Uterus (tissue), 4 donors: ENCODE results near the gene WDR76. TPM values are rescaled to one million over a fixed set of nuclear protein-coding genes. Genes with fewer than 3 reads are reported as not detected.

ENCODE experiments used
- DNase-seq, 2 donors: peaks; one replicate each; pipeline ENCODE4 v3.0.0-alpha.2; 2019 to 2020
- H3K27ac ChIP-seq, 2 donors: fragments of 200-600 bp; sonication (generic); 1 replicate in 1 of 2; 2 replicates in 1 of 2; pipeline ENCODE4 v1.5.1; 2016 to 2018
- H3K27me3 ChIP-seq, 2 donors: fragments of 200-600 bp; sonication (generic); one replicate each; pipeline ENCODE4 v1.5.1; 2018 to 2019; ENCODE audit warnings: control low read depth in 1 of 2
- H3K36me3 ChIP-seq, 2 donors: fragments of 200-600 bp; sonication (generic); one replicate each; pipeline ENCODE4 v1.5.1; 2019; ENCODE audit warnings: control low read depth in 1 of 2
- H3K4me1 ChIP-seq, 2 donors: fragments of 200-600 bp; sonication (generic); one replicate each; pipeline ENCODE4 v1.5.1; 2018 to 2019; ENCODE audit warnings: control low read depth in 1 of 2
- H3K4me3 ChIP-seq, 2 donors: fragments of 200-600 bp; sonication (generic); 1 replicate in 1 of 2; 2 replicates in 1 of 2; pipeline ENCODE4 v1.5.1; 2018 to 2019; ENCODE audit warnings: mild to moderate bottlenecking in 1 of 2
- H3K9me3 ChIP-seq, 2 donors: fragments of 200-600 bp; sonication (generic); one replicate each; pipeline ENCODE4 v1.5.1; 2019; ENCODE audit warnings: control low read depth in 1 of 2
- POLR2A ChIP-seq, 2 donors: fragments of 450-650 bp; IDR thresholded peaks; one replicate each; pipeline ENCODE4 v1.6.1; 2016; ENCODE audit warnings: antibody characterized with exemption in 2 of 2, mild to moderate bottlenecking in 1 of 2, moderate library complexity in 1 of 2
- intact Hi-C: fragments of 100-400 bp; cut with DNase I; formaldehyde crosslinking; loops from one replicate; pipeline ENCODE4 v1.15.1; 2023; ENCODE audit warnings: low total_unique reads
- total RNA-seq, 4 donors: library from RNA; depleted of rRNA in 3 of 4; stranded (reverse); fragments of >200 nt in 3 of 4; gene quantifications; one replicate each; pipeline versions ENCODE4 v1.1.0 to v1.2.4, GENCODE V29; 2014 to 2023
- TF ChIP-seq, protein P1 (sequence below), 4 experiments: fragments of 200-600 bp in 2 of 4; fragments of 450-650 bp in 2 of 4; sonication (generic) in 2 of 4; IDR thresholded peaks; one replicate each; pipeline ENCODE4 v1.5.1; 2016 to 2019; ENCODE audit warnings: antibody characterized with exemption in 4 of 4, mild to moderate bottlenecking in 2 of 4, moderate library complexity in 1 of 4
- donor health status: DM: yes; HTN: yes; CAD: no.

Gene WDR76
- total RNA-seq, 4 donors from 2014 or later = 0.59 to 114 (median 13.0) TPM

DNA sequence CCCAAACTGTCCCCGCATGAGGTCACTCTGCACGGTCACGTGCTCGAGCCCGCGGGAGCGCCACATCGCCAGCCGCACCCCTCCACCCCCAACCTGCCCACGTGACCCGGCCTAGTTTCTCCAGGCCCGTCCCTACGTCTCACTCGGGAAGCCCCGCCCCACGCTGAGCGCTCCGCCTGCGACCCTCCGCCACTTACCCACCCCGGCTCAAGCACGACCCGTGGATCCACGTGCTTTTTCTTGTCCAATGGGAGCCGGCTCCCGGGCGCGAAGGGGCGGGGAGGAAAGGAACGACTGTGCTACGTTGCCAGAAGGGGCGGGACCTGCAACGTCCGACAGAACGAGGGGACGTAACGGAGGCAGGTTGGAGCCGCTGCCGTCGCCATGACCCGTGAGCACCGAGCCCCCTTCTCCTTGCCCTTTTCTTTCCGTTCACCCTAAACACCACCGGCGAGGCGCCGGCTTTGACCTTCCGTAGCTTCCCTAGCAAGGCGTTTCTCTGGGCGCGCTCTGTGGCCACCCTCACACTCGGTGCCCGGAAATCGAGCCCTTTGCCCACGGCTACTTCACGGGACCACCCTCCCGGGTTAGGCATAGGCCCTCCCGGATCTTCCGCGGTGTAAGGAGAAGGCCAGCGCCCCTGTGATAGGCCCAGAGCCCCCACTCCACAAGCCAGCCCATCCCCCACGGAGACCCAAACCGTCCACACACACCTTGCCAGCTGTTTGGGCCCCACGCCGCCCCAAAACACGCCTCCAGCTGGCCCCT lies 34.6 kb upstream of the WDR76 start, which contains the start of gene SERF2:
SERF2 (plus strand) TSS at position 328 of the 768 bp plus-strand sequence; CDS start at position 385, 57 bp downstream.
- H3K27ac ChIP-seq = peak within 1 kb of the TSS; percentile 97
- TF ChIP-seq POLR2A (IDR thresholded peaks at IDR 0.05) = peak; percentile 98 to 99
- TF ChIP-seq, protein P1, sequence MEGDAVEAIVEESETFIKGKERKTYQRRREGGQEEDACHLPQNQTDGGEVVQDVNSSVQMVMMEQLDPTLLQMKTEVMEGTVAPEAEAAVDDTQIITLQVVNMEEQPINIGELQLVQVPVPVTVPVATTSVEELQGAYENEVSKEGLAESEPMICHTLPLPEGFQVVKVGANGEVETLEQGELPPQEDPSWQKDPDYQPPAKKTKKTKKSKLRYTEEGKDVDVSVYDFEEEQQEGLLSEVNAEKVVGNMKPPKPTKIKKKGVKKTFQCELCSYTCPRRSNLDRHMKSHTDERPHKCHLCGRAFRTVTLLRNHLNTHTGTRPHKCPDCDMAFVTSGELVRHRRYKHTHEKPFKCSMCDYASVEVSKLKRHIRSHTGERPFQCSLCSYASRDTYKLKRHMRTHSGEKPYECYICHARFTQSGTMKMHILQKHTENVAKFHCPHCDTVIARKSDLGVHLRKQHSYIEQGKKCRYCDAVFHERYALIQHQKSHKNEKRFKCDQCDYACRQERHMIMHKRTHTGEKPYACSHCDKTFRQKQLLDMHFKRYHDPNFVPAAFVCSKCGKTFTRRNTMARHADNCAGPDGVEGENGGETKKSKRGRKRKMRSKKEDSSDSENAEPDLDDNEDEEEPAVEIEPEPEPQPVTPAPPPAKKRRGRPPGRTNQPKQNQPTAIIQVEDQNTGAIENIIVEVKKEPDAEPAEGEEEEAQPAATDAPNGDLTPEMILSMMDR (IDR thresholded peaks at IDR 0.05) = no peak
- no peaks in the 10 kb centered on the region for H3K9me3 ChIP-seq
- H3K4me1 ChIP-seq = peaks cover 4 to 20% of the 10 kb centered on the region in 2 donors
- peak within 1 kb of the TSS; percentile 85 to 98 for H3K4me3 ChIP-seq
- no peaks in the 10 kb centered on the region for H3K36me3 ChIP-seq
- H3K27me3 ChIP-seq = no peaks in the 10 kb centered on the region
- intact Hi-C loops = no loop called here
- peak; percentile 100 for DNase-seq

DNA sequence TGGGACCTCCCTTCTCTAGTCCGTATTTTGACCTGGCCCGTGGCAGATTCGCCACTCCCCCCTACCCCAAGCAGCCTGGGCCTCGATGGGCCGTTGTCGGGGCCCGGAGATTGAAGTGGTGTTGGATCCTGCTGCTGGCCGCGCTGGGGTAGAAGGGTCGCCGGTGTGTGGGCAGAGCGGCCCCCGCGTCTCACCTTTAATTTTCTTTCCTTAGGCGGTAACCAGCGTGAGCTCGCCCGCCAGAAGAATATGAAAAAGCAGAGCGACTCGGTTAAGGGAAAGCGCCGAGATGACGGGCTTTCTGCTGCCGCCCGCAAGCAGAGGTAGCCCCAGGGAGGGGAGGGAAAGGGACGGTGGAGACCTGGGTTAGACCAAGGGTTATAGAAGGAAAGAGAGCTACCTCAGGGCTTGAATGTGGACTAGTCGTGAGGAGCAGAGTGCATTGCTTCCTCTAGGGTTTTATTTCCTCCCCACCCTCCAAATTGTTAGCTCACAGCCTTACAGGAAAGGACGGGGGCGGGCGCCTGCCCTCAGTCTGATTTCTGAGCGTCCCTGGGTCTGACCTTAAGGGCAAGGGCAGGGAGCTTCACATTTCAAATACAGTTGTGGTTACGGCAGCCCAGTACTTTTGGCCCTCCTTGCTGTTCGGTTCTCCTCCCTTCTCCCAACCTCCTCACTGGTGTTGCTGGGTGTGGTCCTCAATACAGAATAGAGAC lies 33.9 kb upstream of the WDR76 start:
- no peaks in the 10 kb centered on the region for H3K36me3 ChIP-seq
- peaks cover 4 to 20% of the 10 kb centered on the region in 2 donors for H3K4me1 ChIP-seq
- peak overlapping the region; percentile 97 for H3K27ac ChIP-seq
- no peak for TF ChIP-seq POLR2A (IDR thresholded peaks at IDR 0.05)
- TF ChIP-seq, protein P1 (IDR thresholded peaks at IDR 0.05) = peak in 1 of 4 experiments; percentile 2
- DNase-seq = no peak
- no peaks in the 10 kb centered on the region for H3K9me3 ChIP-seq
- H3K4me3 ChIP-seq = peak overlapping the region; percentile 85 to 98
- intact Hi-C loops = no loop called here
- no peaks in the 10 kb centered on the region for H3K27me3 ChIP-seq

DNA sequence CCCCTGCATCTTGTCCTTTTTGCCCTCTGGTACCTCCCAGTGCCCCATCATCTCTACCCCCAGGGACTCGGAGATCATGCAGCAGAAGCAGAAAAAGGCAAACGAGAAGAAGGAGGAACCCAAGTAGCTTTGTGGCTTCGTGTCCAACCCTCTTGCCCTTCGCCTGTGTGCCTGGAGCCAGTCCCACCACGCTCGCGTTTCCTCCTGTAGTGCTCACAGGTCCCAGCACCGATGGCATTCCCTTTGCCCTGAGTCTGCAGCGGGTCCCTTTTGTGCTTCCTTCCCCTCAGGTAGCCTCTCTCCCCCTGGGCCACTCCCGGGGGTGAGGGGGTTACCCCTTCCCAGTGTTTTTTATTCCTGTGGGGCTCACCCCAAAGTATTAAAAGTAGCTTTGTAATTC lies 33.2 kb upstream of the WDR76 start:
- TF ChIP-seq, protein P1 (IDR thresholded peaks at IDR 0.05) = no peak
- TF ChIP-seq POLR2A (IDR thresholded peaks at IDR 0.05) = no peak
- Histone ChIP-seq H3K27ac (peak overlapping the region; percentile 97), H3K4me1 (peaks cover 4 to 20% of the 10 kb centered on the region in 2 donors), H3K9me3 (no peaks in the 10 kb centered on the region), H3K4me3 (peak overlapping the region; percentile 85 to 98), H3K27me3 (no peaks in the 10 kb centered on the region), H3K36me3 (no peaks in the 10 kb centered on the region)
- intact Hi-C loops = no loop called here
- DNase-seq = peak in 1 of 2 donors; percentile 24

DNA sequence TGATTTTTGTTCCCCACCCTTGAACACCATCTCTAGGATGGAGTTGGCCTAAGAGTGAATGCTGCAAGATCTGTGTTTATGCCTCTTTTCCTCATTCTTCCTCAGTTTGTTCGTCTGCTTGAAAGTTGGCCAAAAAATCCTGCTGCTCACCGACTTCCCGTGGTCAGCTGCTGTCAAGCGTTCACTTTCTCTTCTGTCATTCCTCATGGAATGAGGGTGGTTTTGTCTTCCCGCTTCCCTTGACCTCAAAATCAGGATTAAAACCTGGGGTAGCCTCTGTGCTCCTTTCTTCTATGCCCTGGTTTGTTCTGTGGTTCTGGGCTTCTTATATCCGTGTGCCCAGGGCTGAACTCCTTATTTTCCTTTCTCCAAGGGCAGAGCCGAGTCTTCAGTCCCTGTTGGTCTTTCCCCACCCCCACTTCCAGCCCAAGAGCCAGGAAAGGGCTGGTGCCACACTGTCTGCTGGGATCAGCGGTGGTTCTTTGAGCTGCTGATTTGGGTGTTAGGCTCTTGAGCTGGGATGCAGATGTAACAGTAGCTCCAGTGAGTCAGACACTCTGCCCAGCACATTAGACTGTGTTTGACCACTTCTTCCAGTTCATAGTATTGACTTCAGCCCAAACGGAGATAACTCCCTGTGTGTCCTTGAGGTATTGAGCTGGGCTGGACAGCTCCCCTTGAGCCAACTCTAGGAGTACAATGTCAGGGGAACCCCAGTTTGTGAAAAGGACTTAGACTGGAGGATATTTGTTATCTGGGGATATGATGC lies 32.3 kb upstream of the WDR76 start:
- TF ChIP-seq POLR2A (IDR thresholded peaks at IDR 0.05) = no peak
- TF ChIP-seq, protein P1 (IDR thresholded peaks at IDR 0.05) = no peak
- Histone ChIP-seq H3K4me3 (no peak overlapping the region), H3K27me3 (no peaks in the 10 kb centered on the region), H3K36me3 (no peaks in the 10 kb centered on the region), H3K9me3 (no peaks in the 10 kb centered on the region), H3K4me1 (peaks cover 4 to 20% of the 10 kb centered on the region in 2 donors), H3K27ac (peak overlapping the region; percentile 13 to 97)
- intact Hi-C loops = no loop called here
- DNase-seq = no peak
